ENCODE measurements around the gene YWHAE. TPM values are rescaled to one million over a fixed set of nuclear protein-coding genes. Genes with fewer than 3 reads are reported as not detected.

Gene YWHAE
- total RNA-seq, 2 experiments from 2014 or later: 267 to 646 TPM

DNA sequence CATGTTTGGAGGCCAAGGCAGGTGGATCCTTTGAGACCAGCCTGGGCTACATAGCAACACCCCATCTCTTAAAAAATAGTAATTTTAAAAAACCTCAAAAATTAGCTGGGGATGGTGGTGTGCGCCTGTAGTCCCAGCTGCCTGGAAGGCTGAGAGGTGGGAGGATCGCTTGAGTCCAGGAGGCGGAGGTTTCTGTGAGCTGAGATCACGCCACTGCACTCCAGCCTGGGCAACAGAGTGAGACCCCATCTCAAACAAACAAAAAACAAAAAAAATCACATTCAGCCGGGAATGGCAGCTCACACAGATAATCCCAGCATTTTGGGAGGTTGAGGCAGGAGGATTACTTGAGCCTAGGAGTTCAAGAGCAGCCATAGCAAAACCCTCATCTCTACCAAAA is 16.4 kb upstream of the YWHAE start:
- H3K4me3 ChIP-seq (ENCODE audit: low read depth, low read length, poor library complexity, severe bottlenecking): no peak overlapping the region
- no peaks in the 10 kb centered on the region for H3K79me2 ChIP-seq (ENCODE audit: insufficient read depth, low read depth, low read length)
- H3K36me3 ChIP-seq (ENCODE audit: insufficient read depth, low read length): peaks cover 31% of the 10 kb centered on the region
- H2AFZ ChIP-seq (ENCODE audit: low read length): no peak overlapping the region
- no peaks in the 10 kb centered on the region for H3K4me1 ChIP-seq (ENCODE audit: insufficient read depth, low read length, poor library complexity, severe bottlenecking)
- intact Hi-C loops (cut with micrococcal nuclease; ENCODE audit: unreplicated experiment): no loop called here
- H3K9me2 ChIP-seq (ENCODE audit: insufficient read depth, low read length): no peaks in the 10 kb centered on the region
- ChIA-PET CTCF (ENCODE audit: unreplicated experiment) (no interaction called here), POLR2A (no interaction called here)
- no peaks in the 10 kb centered on the region for H4K20me1 ChIP-seq (ENCODE audit: insufficient read depth, low read length)
- TF ChIP-seq EZH2phosphoT487 (IDR thresholded peaks at IDR 0.05; ENCODE audit: borderline replicate concordance, low read depth, low read length): no peak
- TF ChIP-seq CTCF (conservative IDR thresholded peaks at IDR 0.05; ENCODE audit: low read length): no peak
- H3K4me2 ChIP-seq (ENCODE audit: low read length): no peak overlapping the region
- DNase-seq (ENCODE audit: low spot score): no peak
- BruUV-seq (replicated peaks): no TSS peak
- H3K9me3 ChIP-seq (ENCODE audit: low read length): no peaks in the 10 kb centered on the region
- H3K27ac ChIP-seq (ENCODE audit: low read depth, low read length, poor library complexity, severe bottlenecking): no peak overlapping the region

- ChIA-PET POLR2A (interaction anchor here (0.7 to 1.3 kb wide), 2 partner anchors 27 to 629 kb away, joined by 4 read pairs; no protein-coding TSS in a partner anchor), CTCF (ENCODE audit: unreplicated experiment) (interaction anchor here (0.6 kb wide), 1 partner anchor 338 kb away, joined by 3 read pairs; no protein-coding TSS in a partner anchor)
- no peaks in the 10 kb centered on the region for H3K9me3 ChIP-seq (ENCODE audit: low read length)
- H3K4me2 ChIP-seq (ENCODE audit: low read length): no peak overlapping the region
- peaks cover 13% of the 10 kb centered on the region for H3K36me3 ChIP-seq (ENCODE audit: insufficient read depth, low read length)
- BruUV-seq (replicated peaks): no TSS peak
- no peaks in the 10 kb centered on the region for H3K9me2 ChIP-seq (ENCODE audit: insufficient read depth, low read length)
- no peak overlapping the region for H3K4me3 ChIP-seq (ENCODE audit: low read depth, low read length, poor library complexity, severe bottlenecking)
- no peak for DNase-seq (ENCODE audit: low spot score)
- no peaks in the 10 kb centered on the region for H4K20me1 ChIP-seq (ENCODE audit: insufficient read depth, low read length)
- intact Hi-C loops (cut with micrococcal nuclease; ENCODE audit: unreplicated experiment): no loop called here
- no peak overlapping the region for H2AFZ ChIP-seq (ENCODE audit: low read length)
- H3K27ac ChIP-seq (ENCODE audit: low read depth, low read length, poor library complexity, severe bottlenecking): no peak overlapping the region
- H3K4me1 ChIP-seq (ENCODE audit: insufficient read depth, low read length, poor library complexity, severe bottlenecking): no peaks in the 10 kb centered on the region
- no peaks in the 10 kb centered on the region for H3K79me2 ChIP-seq (ENCODE audit: insufficient read depth, low read depth, low read length)
- no peak for TF ChIP-seq EZH2phosphoT487 (IDR thresholded peaks at IDR 0.05; ENCODE audit: borderline replicate concordance, low read depth, low read length)
- TF ChIP-seq CTCF (conservative IDR thresholded peaks at IDR 0.05; ENCODE audit: low read length): no peak
Measured at GRCh38 chr17:1414634-1415033, 14.6 kb upstream of the YWHAE start.

DNA sequence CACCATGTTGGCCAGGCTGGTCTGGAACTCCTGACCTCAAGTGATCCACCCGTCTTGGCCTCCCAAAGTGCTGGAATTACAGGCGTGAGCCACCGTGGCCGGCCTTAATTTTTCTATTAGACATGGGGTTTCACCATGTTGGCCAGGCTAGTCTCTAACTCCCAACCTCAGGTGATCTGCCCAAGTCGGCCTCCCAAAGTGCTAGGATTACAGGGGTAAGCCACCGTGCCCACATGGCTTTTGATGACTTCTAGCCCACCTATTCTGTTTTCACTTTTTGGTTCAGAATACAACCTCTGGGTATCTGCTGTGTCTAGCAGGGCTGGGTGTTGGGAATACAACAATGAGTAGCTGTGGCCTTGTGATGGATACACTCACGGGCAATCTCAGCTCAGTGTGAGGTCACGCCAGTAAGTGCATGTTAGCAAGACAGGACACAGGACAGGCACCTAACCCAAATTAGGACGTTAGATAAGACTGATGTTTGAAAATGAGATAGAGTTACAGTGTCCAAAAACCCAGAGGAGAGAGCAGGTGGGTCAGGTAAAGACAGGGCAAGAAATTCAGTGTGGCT is 14.1 kb upstream of the YWHAE start:
- Histone ChIP-seq H3K36me3 (ENCODE audit: insufficient read depth, low read length) (peaks cover 11% of the 10 kb centered on the region; the same call in 1 of the 2 replicates), H3K9me3 (ENCODE audit: low read length) (no peaks in the 10 kb centered on the region), H4K20me1 (ENCODE audit: insufficient read depth, low read length) (no peaks in the 10 kb centered on the region), H2AFZ (ENCODE audit: low read length) (no peak overlapping the region), H3K4me3 (ENCODE audit: low read depth, low read length, poor library complexity, severe bottlenecking) (no peak overlapping the region), H3K4me2 (ENCODE audit: low read length) (no peak overlapping the region), H3K27ac (ENCODE audit: low read depth, low read length, poor library complexity, severe bottlenecking) (no peak overlapping the region), H3K79me2 (ENCODE audit: insufficient read depth, low read depth, low read length) (no peaks in the 10 kb centered on the region), H3K4me1 (ENCODE audit: insufficient read depth, low read length, poor library complexity, severe bottlenecking) (no peaks in the 10 kb centered on the region), H3K9me2 (ENCODE audit: insufficient read depth, low read length) (no peaks in the 10 kb centered on the region)
- DNase-seq (ENCODE audit: low spot score): no peak
- no TSS peak for BruUV-seq (replicated peaks)
- POLR2A ChIA-PET: interaction anchor here (0.6 to 1.3 kb wide), 2 partner anchors 25 to 27 kb away, joined by 3 to 4 read pairs; no protein-coding TSS in a partner anchor
- TF ChIP-seq CTCF (conservative IDR thresholded peaks at IDR 0.05; ENCODE audit: low read length) (no peak), EZH2phosphoT487 (IDR thresholded peaks at IDR 0.05; ENCODE audit: borderline replicate concordance, low read depth, low read length) (no peak)
- intact Hi-C loops (cut with micrococcal nuclease; ENCODE audit: unreplicated experiment): no loop called here
- CTCF ChIA-PET (ENCODE audit: unreplicated experiment): no interaction called here
